VCaP (cell line): ENCODE data around the gene SLC22A2.

Source experiments
- H3K27ac ChIP-seq: fragments of 450-650 bp; 2 replicates; pipeline ENCODE4 v1.5.1; 2017
- TF ChIP-seq, protein P1 (sequence below): fragments of 450-650 bp; conservative IDR thresholded peaks from 2 replicates; pipeline ENCODE4 v1.5.1; 2017; ENCODE audit warnings: mild to moderate bottlenecking, moderate library complexity

The SLC22A2 gene

DNA sequence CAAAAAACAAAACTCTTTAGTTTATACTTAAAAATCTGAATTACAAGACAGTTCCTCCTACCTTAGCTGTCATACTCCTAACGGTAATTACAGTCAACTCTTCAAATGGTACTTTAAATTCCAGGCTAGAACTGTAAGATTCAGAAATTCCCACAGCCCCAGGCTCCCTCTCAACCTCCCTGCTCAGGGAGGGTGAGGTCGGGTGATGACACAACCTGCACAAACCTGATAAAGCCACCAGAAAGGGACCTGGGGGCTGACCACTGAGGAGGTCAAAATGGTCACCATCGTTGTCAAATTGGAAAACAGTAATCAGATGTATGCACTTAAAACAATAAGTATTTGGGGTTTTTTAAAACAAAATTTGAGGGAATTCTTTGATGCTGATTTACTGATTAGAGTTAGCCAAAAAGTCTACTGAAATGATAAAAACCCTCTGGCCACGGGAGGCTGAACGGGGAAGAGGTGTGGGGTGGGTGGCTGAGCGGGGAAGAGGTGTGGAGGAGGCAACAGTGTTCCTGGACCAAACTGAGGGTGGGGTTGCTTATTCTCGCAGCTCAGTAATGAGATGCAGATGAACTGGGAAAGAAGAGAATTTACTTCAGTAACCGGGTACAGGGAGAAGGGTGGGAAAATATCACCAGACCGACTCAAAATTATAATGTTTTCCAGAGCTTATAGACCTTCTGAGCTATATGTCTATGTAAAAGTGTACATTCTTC is 84.7 kb downstream of the SLC22A2 start:
- no peak overlapping the region for H3K27ac ChIP-seq
- TF ChIP-seq, protein P1, sequence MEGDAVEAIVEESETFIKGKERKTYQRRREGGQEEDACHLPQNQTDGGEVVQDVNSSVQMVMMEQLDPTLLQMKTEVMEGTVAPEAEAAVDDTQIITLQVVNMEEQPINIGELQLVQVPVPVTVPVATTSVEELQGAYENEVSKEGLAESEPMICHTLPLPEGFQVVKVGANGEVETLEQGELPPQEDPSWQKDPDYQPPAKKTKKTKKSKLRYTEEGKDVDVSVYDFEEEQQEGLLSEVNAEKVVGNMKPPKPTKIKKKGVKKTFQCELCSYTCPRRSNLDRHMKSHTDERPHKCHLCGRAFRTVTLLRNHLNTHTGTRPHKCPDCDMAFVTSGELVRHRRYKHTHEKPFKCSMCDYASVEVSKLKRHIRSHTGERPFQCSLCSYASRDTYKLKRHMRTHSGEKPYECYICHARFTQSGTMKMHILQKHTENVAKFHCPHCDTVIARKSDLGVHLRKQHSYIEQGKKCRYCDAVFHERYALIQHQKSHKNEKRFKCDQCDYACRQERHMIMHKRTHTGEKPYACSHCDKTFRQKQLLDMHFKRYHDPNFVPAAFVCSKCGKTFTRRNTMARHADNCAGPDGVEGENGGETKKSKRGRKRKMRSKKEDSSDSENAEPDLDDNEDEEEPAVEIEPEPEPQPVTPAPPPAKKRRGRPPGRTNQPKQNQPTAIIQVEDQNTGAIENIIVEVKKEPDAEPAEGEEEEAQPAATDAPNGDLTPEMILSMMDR, result no peak

DNA sequence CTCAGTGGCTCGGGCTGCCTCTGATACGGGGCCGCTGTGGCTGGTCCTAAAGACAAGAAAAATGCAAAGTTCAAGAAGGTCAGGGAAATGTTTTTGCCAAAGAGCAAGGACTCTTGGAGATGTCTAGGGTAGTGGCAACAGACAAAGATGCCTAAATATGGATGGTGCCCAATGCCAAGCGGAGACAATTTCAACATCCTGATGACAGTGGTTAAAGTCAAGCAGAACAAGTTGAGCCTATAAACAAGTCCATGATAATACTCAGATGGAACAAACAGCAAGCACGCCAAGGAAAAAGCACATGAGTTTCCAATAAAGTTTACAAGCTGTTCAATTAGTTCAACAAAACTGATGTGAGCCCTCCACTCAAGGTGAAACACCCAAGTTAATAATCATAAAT is 85.9 kb downstream of the SLC22A2 start:
- peak overlapping the region; percentile 58 for H3K27ac ChIP-seq
- TF ChIP-seq, protein P1, result no peak

DNA sequence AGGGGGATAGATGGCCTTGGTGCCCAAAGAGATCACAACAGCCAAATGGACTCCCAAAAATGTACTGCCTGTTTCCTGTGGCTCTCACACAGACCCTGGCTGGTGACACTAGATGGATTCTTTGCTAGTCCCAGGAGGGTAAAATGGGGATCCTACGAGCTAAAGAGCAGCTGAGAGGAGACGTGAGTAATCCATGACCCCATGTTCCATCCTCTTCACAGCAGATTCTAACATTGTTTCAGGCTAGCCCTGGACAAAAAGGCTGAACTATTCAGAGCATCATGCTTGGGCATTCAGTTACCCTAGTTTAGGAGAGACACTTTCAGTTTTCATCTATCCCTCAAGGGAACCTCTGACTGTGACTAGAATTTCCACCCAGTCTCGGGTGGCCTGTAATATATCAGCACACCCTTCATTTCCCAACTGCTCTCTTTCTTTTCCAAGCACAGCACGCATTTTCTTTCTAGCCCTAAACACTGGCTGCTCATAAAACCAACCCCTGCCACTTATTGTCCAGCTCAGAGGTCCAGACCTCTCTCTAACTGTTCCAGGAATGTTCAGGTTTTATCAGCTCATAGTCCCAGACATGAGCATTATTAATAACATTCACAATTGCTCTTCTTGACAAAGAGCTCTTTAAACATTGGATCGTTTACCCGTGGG is 88.5 kb downstream of the SLC22A2 start:
- TF ChIP-seq, protein P1, result no peak
- H3K27ac ChIP-seq, result 0 out of 2 replicates have a peak overlapping the region, but pooled peaks have one; percentile 7

DNA sequence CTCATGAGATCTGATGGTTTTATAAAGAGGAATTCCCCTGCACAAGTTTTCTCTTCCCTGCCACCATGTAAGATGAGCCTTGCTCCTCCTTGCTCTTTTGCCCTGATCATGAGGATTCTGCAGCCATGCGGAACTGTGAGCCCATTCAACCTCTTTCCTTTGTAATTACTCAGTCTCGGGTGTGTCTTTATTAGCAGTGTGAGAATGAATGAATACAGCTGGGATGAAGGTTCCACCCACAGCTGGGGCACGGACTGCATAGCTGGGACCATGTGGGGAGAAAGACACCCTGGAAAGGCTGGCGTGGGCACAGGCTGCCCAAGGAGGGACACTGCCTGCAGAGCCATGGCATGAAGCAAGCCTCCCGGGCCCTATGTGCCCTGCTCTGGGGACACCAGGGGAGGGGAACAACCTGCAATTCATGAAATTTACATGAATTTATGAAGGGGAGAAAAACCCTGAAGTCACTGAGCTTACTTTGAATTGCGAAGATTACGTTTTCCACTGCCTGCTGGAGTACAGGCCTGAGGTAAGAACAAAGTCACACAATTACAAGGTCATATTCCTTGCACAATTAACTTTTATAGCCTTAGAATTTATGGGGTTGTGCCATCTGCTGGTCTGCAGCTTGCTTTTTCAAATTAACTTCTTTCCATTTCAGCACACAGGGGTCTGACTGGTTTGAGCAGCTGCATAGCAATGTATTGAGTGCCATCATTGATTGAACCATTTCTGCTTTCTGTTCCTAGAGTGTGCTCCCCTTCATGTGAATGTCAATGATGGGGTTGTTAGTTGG is 90.8 kb downstream of the SLC22A2 start:
- TF ChIP-seq, protein P1, result peak; percentile 43
- peak overlapping the region; percentile 80 for H3K27ac ChIP-seq
